KG1 (cell line): ENCODE measurements around the gene TPPP2.
"Not testable (repeated sequence)": the region's sequence is repeated elsewhere in the genome, so short reads cannot be mapped to it uniquely, and the experiment has no call there.

Source experiments
- DNase-seq: peaks from one replicate; lab custom pipeline; 2025; lab: John Stamatoyannopoulos, UW

The TPPP2 gene

GRCh38 chr14:21038441-21039422, 8.7 kb downstream of the TPPP2 start:
- DNase-seq = no peak

- peak; percentile 42 for DNase-seq
These were observed 9.8 kb downstream of the TPPP2 start for GRCh38 chr14:21039585-21040369.

GRCh38 chr14:21040370-21040925, 10.4 kb downstream of the TPPP2 start:
- DNase-seq = no peak

- DNase-seq = not testable (repeated sequence)
These were observed 10.9 kb downstream of the TPPP2 start for GRCh38 chr14:21040941-21041340.

GRCh38 chr14:21041676-21042433, 11.8 kb downstream of the TPPP2 start, which contains the start of gene RNASE7:
TSS of gene RNASE7 (plus strand) at chr14:21042362. CDS start at chr14:21042993, 631 bp downstream.
- DNase-seq = no peak

GRCh38 chr14:21042918-21043317, 12.9 kb downstream of the TPPP2 start:
- no peak for DNase-seq

- no peak for DNase-seq
These were observed 13.5 kb downstream of the TPPP2 start for GRCh38 chr14:21043387-21043973.

GRCh38 chr14:21043974-21044618, 14.1 kb downstream of the TPPP2 start:
- DNase-seq = peak; percentile 91

- DNase-seq = no peak
These were observed 17.4 kb downstream of the TPPP2 start for GRCh38 chr14:21047378-21047781.

- no peak for DNase-seq
These were observed 18.6 kb downstream of the TPPP2 start for GRCh38 chr14:21048638-21049037.

- no peak for DNase-seq
These were observed 19.3 kb downstream of the TPPP2 start for GRCh38 chr14:21049271-21049673.

- no peak for DNase-seq
These were observed 20.6 kb downstream of the TPPP2 start for GRCh38 chr14:21050597-21050996.

GRCh38 chr14:21053184-21054122, 23.4 kb downstream of the TPPP2 start:
- no peak for DNase-seq

GRCh38 chr14:21054123-21054767, 24.2 kb downstream of the TPPP2 start:
- no peak for DNase-seq

GRCh38 chr14:21054768-21055145, 24.7 kb downstream of the TPPP2 start:
- DNase-seq = no peak

- no peak for DNase-seq
These were observed 25.6 kb downstream of the TPPP2 start for GRCh38 chr14:21055432-21056117.

- DNase-seq = no peak
These were observed 26.6 kb downstream of the TPPP2 start for GRCh38 chr14:21056520-21057163.
